PC-9 (cell line): ENCODE results near the gene SMARCA2.

Source experiments
- EZH2 ChIP-seq: fragments of 200-600 bp; sonication (generic); IDR thresholded peaks from 2 replicates; pipeline ENCODE4 v1.8.0; 2017; ENCODE audit warnings: antibody characterized with exemption, low read depth
- TF ChIP-seq, protein P1 (sequence below): fragments of 200-600 bp; sonication (generic); conservative IDR thresholded peaks from 2 replicates; pipeline ENCODE4 v1.6.1; 2017; ENCODE audit warnings: mixed run types, antibody characterized with exemption, mild to moderate bottlenecking, moderate library complexity

DNA sequence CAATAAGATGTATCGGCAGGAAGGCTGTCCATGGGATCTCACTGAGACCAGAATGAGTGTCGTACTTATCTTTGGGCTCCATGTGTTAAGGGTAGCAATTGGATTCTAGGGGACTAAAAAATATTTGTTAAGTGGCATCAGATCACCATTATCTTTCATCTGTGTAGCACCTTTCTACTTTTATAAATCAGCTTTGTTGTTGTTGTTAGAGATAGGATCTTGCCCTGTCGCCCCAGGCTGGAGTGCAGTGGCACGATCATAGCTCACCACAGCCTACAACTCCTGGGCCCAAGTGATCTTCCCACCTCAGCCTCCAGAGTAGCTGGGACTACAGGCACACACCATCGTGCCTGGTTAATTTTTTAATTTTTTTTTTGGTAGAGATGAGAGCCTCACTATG lies 220.5 kb downstream of the SMARCA2 start:
- TF ChIP-seq, protein P1, sequence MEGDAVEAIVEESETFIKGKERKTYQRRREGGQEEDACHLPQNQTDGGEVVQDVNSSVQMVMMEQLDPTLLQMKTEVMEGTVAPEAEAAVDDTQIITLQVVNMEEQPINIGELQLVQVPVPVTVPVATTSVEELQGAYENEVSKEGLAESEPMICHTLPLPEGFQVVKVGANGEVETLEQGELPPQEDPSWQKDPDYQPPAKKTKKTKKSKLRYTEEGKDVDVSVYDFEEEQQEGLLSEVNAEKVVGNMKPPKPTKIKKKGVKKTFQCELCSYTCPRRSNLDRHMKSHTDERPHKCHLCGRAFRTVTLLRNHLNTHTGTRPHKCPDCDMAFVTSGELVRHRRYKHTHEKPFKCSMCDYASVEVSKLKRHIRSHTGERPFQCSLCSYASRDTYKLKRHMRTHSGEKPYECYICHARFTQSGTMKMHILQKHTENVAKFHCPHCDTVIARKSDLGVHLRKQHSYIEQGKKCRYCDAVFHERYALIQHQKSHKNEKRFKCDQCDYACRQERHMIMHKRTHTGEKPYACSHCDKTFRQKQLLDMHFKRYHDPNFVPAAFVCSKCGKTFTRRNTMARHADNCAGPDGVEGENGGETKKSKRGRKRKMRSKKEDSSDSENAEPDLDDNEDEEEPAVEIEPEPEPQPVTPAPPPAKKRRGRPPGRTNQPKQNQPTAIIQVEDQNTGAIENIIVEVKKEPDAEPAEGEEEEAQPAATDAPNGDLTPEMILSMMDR: no peak
- no peak for TF ChIP-seq EZH2
